HG02981 (cell line): ENCODE results near the gene FOXP1.
"Not testable (repeated sequence)": the region's sequence is repeated elsewhere in the genome, so short reads cannot be mapped to it uniquely, and the experiment has no call there.

Experiments
- ATAC-seq: cut with Tn5 transposase; IDR thresholded peaks from one replicate; pipeline ENCODE4 v1.9.1; 2021; ENCODE audit warnings: mild to moderate bottlenecking, moderate library complexity; ENCODE audit not compliant: unreplicated experiment

The FOXP1 gene

GRCh38 chr3:70975981-70976380, 607.5 kb downstream of the FOXP1 start:
- not testable (repeated sequence) for ATAC-seq

- ATAC-seq: no peak
Observed at GRCh38 chr3:70974747-70975146, 608.8 kb downstream of the FOXP1 start.

- ATAC-seq: no peak
Observed at GRCh38 chr3:70973558-70973957, 610.0 kb downstream of the FOXP1 start.

- ATAC-seq: no peak
Observed at GRCh38 chr3:70972855-70973254, 610.7 kb downstream of the FOXP1 start.

- no peak for ATAC-seq
Observed at GRCh38 chr3:70970952-70971351, 612.6 kb downstream of the FOXP1 start.

GRCh38 chr3:70970171-70970570, 613.4 kb downstream of the FOXP1 start:
- no peak for ATAC-seq

- ATAC-seq: no peak
Observed at GRCh38 chr3:70963431-70964275, 619.9 kb downstream of the FOXP1 start.

- no peak for ATAC-seq
Observed at GRCh38 chr3:70959506-70960291, 623.8 kb downstream of the FOXP1 start.

GRCh38 chr3:70952033-70952747, 631.3 kb downstream of the FOXP1 start:
- no peak for ATAC-seq

GRCh38 chr3:70951316-70951715, 632.2 kb downstream of the FOXP1 start:
- ATAC-seq: no peak

GRCh38 chr3:70947579-70947978, 635.9 kb downstream of the FOXP1 start:
- ATAC-seq: no peak

- ATAC-seq: no peak
Observed at GRCh38 chr3:70943886-70944285, 639.6 kb downstream of the FOXP1 start.

GRCh38 chr3:70933105-70933810, 650.3 kb downstream of the FOXP1 start:
- no peak for ATAC-seq

GRCh38 chr3:70930066-70930465, 653.5 kb downstream of the FOXP1 start:
- ATAC-seq: no peak

GRCh38 chr3:70927239-70927638, 656.3 kb downstream of the FOXP1 start:
- ATAC-seq: no peak

GRCh38 chr3:70926835-70927234, 656.7 kb downstream of the FOXP1 start:
- ATAC-seq: no peak

GRCh38 chr3:70919661-70920060, 663.9 kb downstream of the FOXP1 start:
- ATAC-seq: no peak

GRCh38 chr3:70919091-70919490, 664.4 kb downstream of the FOXP1 start:
- ATAC-seq: no peak

- ATAC-seq: no peak
Observed at GRCh38 chr3:70916375-70917055, 667.0 kb downstream of the FOXP1 start.

- no peak for ATAC-seq
Observed at GRCh38 chr3:70914862-70915261, 668.7 kb downstream of the FOXP1 start.
